HG03442 (cell line): Measurements from ENCODE around the gene RTN3.
"Not testable (repeated sequence)": the region's sequence is repeated elsewhere in the genome, so short reads cannot be mapped to it uniquely, and the experiment has no call there.

Experiments
- ATAC-seq: cut with Tn5 transposase; IDR thresholded peaks from one replicate; pipeline ENCODE4 v1.9.1; 2021; ENCODE audit warnings: mild to moderate bottlenecking, moderate library complexity; ENCODE audit not compliant: unreplicated experiment

The RTN3 gene

GRCh38 chr11:63682066-63683021 is 1.0 kb downstream of the RTN3 start:
- peak; percentile 1 for ATAC-seq

GRCh38 chr11:63683133-63683991 is 2.1 kb downstream of the RTN3 start:
- no peak for ATAC-seq

GRCh38 chr11:63685158-63685721 is 3.9 kb downstream of the RTN3 start:
- ATAC-seq: not testable (repeated sequence)

GRCh38 chr11:63686926-63687325 is 5.6 kb downstream of the RTN3 start:
- ATAC-seq: no peak

GRCh38 chr11:63687845-63688244 is 6.5 kb downstream of the RTN3 start:
- no peak for ATAC-seq

GRCh38 chr11:63694596-63694995 is 13.3 kb downstream of the RTN3 start:
- ATAC-seq: no peak

- ATAC-seq: no peak
These were observed 17.9 kb downstream of the RTN3 start for GRCh38 chr11:63698976-63699733.

- no peak for ATAC-seq
These were observed 18.6 kb downstream of the RTN3 start for GRCh38 chr11:63699896-63700295.

GRCh38 chr11:63705526-63705925 is 24.2 kb downstream of the RTN3 start:
- ATAC-seq: no peak

- no peak for ATAC-seq
These were observed 27.5 kb downstream of the RTN3 start for GRCh38 chr11:63708764-63709163.

- ATAC-seq: no peak
These were observed 28.1 kb downstream of the RTN3 start for GRCh38 chr11:63709336-63709884.

- no peak for ATAC-seq
These were observed 29.3 kb downstream of the RTN3 start for GRCh38 chr11:63710476-63711217.

GRCh38 chr11:63711838-63712237 is 30.5 kb downstream of the RTN3 start:
- no peak for ATAC-seq

GRCh38 chr11:63713766-63714165 is 32.5 kb downstream of the RTN3 start:
- ATAC-seq: no peak

- no peak for ATAC-seq
These were observed 34.7 kb downstream of the RTN3 start for GRCh38 chr11:63716046-63716445.

GRCh38 chr11:63719001-63719400 is 37.7 kb downstream of the RTN3 start:
- ATAC-seq: no peak

- no peak for ATAC-seq
These were observed 38.7 kb downstream of the RTN3 start for GRCh38 chr11:63719987-63720386.

- ATAC-seq: no peak
These were observed 39.3 kb downstream of the RTN3 start for GRCh38 chr11:63720611-63721010.

GRCh38 chr11:63729326-63729725 is 48.0 kb downstream of the RTN3 start:
- no peak for ATAC-seq

GRCh38 chr11:63736864-63737263 is 55.6 kb downstream of the RTN3 start:
- ATAC-seq: no peak
